Neutrophil (primary cell): ENCODE results near the gene PKIG.
"Not testable (repeated sequence)": the region's sequence is repeated elsewhere in the genome, so short reads cannot be mapped to it uniquely, and the experiment has no call there.

Source experiments
- H3K27ac ChIP-seq: fragments of 200-600 bp; sonication (generic); 2 replicates; pipeline ENCODE4 v1.5.1; 2016; ENCODE audit warnings: mild to moderate bottlenecking, moderate library complexity
- H3K27me3 ChIP-seq: fragments of 200-600 bp; sonication (generic); 2 replicates; pipeline ENCODE4 v1.6.0; 2016; ENCODE audit warnings: mild to moderate bottlenecking
- H3K36me3 ChIP-seq: fragments of 200-600 bp; sonication (generic); 2 replicates; pipeline ENCODE4 v1.5.1; 2017
- H3K4me1 ChIP-seq, 2 experiments: fragments of 200-600 bp in 1 of 2; sonication (generic) in 1 of 2; 1 replicate in 1 of 2; 2 replicates in 1 of 2; pipeline versions ENCODE4 v1.5.1 to v1.6.1; 2013 to 2016; ENCODE audit warnings: low read depth in 1 of 2, low read length in 1 of 2, mild to moderate bottlenecking in 1 of 2, moderate library complexity in 1 of 2; ENCODE audit not compliant: control insufficient read depth in 1 of 2, insufficient read depth in 1 of 2
- H3K4me3 ChIP-seq, 2 experiments: fragments of 200-600 bp in 1 of 2; sonication (generic) in 1 of 2; 1 replicate in 1 of 2; 2 replicates in 1 of 2; pipeline ENCODE4 v1.5.1; 2013 to 2016; ENCODE audit warnings: low read depth in 1 of 2, low read length in 1 of 2, mild to moderate bottlenecking in 1 of 2, moderate library complexity in 1 of 2
- H3K9me3 ChIP-seq: fragments of 200-600 bp; sonication (generic); 2 replicates; pipeline ENCODE4 v1.5.1; 2016
- TF ChIP-seq, protein P1 (sequence below): fragments of 200-600 bp; sonication (generic); IDR thresholded peaks from 2 replicates; pipeline ENCODE4 v1.5.1; 2016; ENCODE audit warnings: antibody characterized with exemption

Gene PKIG

DNA sequence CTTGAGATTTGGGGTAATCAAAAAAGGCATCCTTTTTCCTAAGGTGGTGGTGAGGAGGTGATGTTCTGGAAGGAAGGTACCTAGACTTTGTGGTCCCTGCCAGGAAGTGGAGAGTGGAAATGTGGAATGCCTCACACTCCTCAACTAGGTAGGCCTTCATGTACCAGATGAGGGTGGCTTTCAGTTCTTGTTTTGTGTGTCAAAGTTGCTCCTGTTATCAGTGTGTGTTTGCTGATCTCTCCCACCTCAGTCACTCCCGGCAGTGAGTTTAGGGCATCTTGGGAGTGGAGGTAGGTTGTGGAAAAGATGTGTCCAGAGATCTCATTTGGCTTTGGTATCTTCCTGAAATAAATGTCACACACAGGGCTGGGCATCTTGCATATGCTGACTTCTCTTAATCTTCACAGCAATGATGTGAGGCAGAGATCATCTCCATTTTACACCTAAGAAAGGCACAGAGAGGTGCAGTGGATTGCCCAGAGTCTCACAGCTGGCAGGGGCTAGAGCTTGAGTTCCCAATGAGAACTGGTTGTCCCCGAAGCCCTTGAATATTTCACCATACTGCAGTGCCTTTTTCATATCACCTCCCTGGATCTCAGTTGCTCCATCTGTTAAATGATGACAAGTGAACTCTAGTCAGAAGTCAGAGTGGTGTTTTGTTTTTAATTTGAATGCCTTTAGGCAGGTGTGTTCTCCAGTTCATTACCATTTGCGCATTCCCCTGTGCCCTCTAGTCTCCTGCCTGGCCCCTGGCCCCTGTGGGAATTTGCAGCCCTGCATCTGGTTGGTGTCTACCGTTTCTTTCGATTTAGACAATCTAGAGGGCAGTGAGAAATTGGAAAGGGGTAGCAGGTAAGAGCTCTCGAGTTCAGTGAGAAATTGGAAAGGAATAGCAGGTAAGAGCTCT lies 2.9 kb downstream of the PKIG start:
- Histone ChIP-seq H3K4me3 (no peak overlapping the region), H3K4me1 (peaks cover 6 to 10% of the 10 kb centered on the region in 2 experiments)

DNA sequence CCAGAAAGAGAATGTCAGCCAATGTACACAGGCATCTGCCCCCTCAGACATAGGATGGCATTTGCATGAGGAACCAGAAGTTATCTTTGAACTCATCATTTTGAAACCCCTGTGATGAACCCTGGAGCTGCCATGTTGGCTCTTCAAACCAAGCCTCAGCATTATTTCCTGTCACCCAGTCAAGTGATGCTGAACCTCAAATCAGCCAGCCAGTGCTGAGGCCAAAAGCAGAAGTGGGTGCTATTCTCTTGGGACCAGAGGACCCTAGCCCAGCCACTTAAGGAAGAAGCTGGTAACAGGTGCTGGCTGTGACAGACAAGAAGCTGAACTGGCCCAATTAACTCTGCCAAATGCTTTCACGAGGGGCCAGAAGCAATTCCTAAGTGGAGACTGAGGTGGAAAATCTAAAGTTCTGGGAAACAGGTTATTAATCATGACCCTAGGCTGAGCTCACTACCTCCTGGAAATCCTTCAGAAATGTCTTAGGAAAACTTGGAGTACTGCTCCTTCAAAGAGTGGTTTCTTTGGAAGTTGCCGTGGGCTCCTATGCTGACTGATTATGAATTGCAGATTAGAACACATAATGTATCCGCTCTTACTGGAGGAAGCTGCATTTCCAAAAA lies 4.0 kb downstream of the PKIG start:
- Histone ChIP-seq H3K27me3 (no peaks in the 10 kb centered on the region), H3K27ac (no peak overlapping the region), H3K4me3 (no peak overlapping the region), H3K4me1 (peaks cover 6 to 10% of the 10 kb centered on the region in 2 experiments), H3K9me3 (no peaks in the 10 kb centered on the region), H3K36me3 (no peaks in the 10 kb centered on the region)
- TF ChIP-seq, protein P1, sequence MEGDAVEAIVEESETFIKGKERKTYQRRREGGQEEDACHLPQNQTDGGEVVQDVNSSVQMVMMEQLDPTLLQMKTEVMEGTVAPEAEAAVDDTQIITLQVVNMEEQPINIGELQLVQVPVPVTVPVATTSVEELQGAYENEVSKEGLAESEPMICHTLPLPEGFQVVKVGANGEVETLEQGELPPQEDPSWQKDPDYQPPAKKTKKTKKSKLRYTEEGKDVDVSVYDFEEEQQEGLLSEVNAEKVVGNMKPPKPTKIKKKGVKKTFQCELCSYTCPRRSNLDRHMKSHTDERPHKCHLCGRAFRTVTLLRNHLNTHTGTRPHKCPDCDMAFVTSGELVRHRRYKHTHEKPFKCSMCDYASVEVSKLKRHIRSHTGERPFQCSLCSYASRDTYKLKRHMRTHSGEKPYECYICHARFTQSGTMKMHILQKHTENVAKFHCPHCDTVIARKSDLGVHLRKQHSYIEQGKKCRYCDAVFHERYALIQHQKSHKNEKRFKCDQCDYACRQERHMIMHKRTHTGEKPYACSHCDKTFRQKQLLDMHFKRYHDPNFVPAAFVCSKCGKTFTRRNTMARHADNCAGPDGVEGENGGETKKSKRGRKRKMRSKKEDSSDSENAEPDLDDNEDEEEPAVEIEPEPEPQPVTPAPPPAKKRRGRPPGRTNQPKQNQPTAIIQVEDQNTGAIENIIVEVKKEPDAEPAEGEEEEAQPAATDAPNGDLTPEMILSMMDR: no peak

More for the DNA sequence above, 2.9 kb downstream of the PKIG start:
- Histone ChIP-seq H3K27ac (no peak overlapping the region), H3K27me3 (no peaks in the 10 kb centered on the region), H3K36me3 (no peaks in the 10 kb centered on the region), H3K9me3 (no peaks in the 10 kb centered on the region)
- TF ChIP-seq, protein P1: no peak

GRCh38 chr20:44587035-44587980 lies 4.9 kb downstream of the PKIG start:
- no peaks in the 10 kb centered on the region for H3K36me3 ChIP-seq
- TF ChIP-seq, protein P1: no peak
- H3K9me3 ChIP-seq: no peaks in the 10 kb centered on the region
- H3K27ac ChIP-seq: no peak overlapping the region
- H3K27me3 ChIP-seq: no peaks in the 10 kb centered on the region
- H3K4me3 ChIP-seq: no peak overlapping the region
- peaks cover 3 to 4% of the 10 kb centered on the region in 2 experiments for H3K4me1 ChIP-seq

GRCh38 chr20:44588321-44588720 lies 5.9 kb downstream of the PKIG start:
- H3K27ac ChIP-seq, H3K36me3 ChIP-seq, H3K4me1 ChIP-seq, H3K4me3 ChIP-seq, H3K9me3 ChIP-seq, H3K27me3 ChIP-seq: not testable (repeated sequence)

GRCh38 chr20:44589537-44589936 lies 7.2 kb downstream of the PKIG start:
- H3K27ac ChIP-seq: no peak overlapping the region
- no peaks in the 10 kb centered on the region for H3K36me3 ChIP-seq
- H3K4me1 ChIP-seq: peaks cover 8% of the 10 kb centered on the region in 2 experiments
- no peaks in the 10 kb centered on the region for H3K27me3 ChIP-seq
- H3K4me3 ChIP-seq: no peak overlapping the region
- TF ChIP-seq, protein P1: no peak
- H3K9me3 ChIP-seq: no peaks in the 10 kb centered on the region
